Caco-2 (cell line): ENCODE results near the gene MTHFSD. TPM values are rescaled to one million over a fixed set of nuclear protein-coding genes. Genes with fewer than 3 reads are reported as not detected.

Experiments
- BruUV-seq: library from RNA; stranded (reverse); fragments of 400-500 nt; replicated peaks from 2 replicates; lab custom pipeline; 2021; lab: Mats Ljungman, UMichigan
- CTCF ChIA-PET: fragments of 300-600 bp; sonication (Branson Sonifier 250); formaldehyde crosslinking; loops from one replicate; lab custom pipeline; 2022; ENCODE audit warnings: antibody characterized with exemption; lab: Charles Lee
- POLR2A ChIA-PET: fragments of 300-600 bp; sonication (Branson Sonifier 250); formaldehyde crosslinking; loops from one replicate; lab custom pipeline; 2022; ENCODE audit warnings: antibody characterized with exemption; lab: Charles Lee
- DNase-seq, 2 experiments: peaks; one replicate each; pipeline versions ENCODE4 v3.0.0 to v3.0.0-alpha.2; 2020 to 2022
- H3K27me3 ChIP-seq: replicated peaks from 2 replicates; pipeline ENCODE4 v1.6.0; 2011; ENCODE audit warnings: low read length; ENCODE audit not compliant: control insufficient read depth, insufficient read depth
- H3K36me3 ChIP-seq: 2 replicates; pipeline ENCODE4 v1.5.1; 2011; ENCODE audit warnings: low read length; ENCODE audit not compliant: control insufficient read depth, insufficient read depth
- H3K4me1 ChIP-seq: fragments of 250-450 bp; sonication (Bioruptor Pico); 2 replicates; pipeline ENCODE4 v1.5.1; 2020; ENCODE audit warnings: mild to moderate bottlenecking
- H3K4me3 ChIP-seq: 2 replicates; pipeline ENCODE4 v1.5.1; 2011; ENCODE audit warnings: low read depth, mild to moderate bottlenecking, control low read depth, low read length
- H3K9me3 ChIP-seq: fragments of 250-450 bp; sonication (Bioruptor Pico); 2 replicates; pipeline ENCODE4 v1.5.1; 2020; ENCODE audit warnings: mild to moderate bottlenecking, moderate library complexity
- H3K27ac Mint-ChIP-seq: one replicate; pipeline ENCODE4 v1.8.0; 2022; ENCODE audit warnings: mixed read lengths; ENCODE audit not compliant: unreplicated experiment
- H3K27me3 Mint-ChIP-seq: one replicate; pipeline ENCODE4 v1.8.0; 2022; ENCODE audit warnings: mixed read lengths; ENCODE audit not compliant: insufficient read depth, unreplicated experiment
- H3K36me3 Mint-ChIP-seq: one replicate; pipeline ENCODE4 v1.8.0; 2022; ENCODE audit warnings: mild to moderate bottlenecking, mixed read lengths; ENCODE audit not compliant: insufficient read depth, unreplicated experiment
- H3K4me1 Mint-ChIP-seq: one replicate; pipeline ENCODE4 v1.8.0; 2022; ENCODE audit warnings: low read depth, mixed read lengths; ENCODE audit not compliant: unreplicated experiment
- H3K4me3 Mint-ChIP-seq: one replicate; pipeline ENCODE4 v1.8.0; 2022; ENCODE audit warnings: mild to moderate bottlenecking, moderate library complexity, mixed read lengths; ENCODE audit not compliant: unreplicated experiment
- H3K9me3 Mint-ChIP-seq: one replicate; pipeline ENCODE4 v1.8.0; 2022; ENCODE audit warnings: mixed read lengths; ENCODE audit not compliant: unreplicated experiment
- intact Hi-C: fragments of 100-400 bp; cut with micrococcal nuclease; formaldehyde crosslinking; loops from one replicate; pipeline ENCODE4 v1.10.0; 2022; ENCODE audit not compliant: unreplicated experiment
- total RNA-seq: library from RNA; stranded (reverse); gene quantifications from 2 replicates; pipeline ENCODE4 v1.2.3, GENCODE V29; 2022
- TF ChIP-seq, protein P1 (sequence below), 2 experiments: fragments of 200-600 bp in 1 of 2; IDR thresholded peaks; 1 replicate in 1 of 2; 2 replicates in 1 of 2; pipeline versions ENCODE4 v1.5.1 to v1.8.0; 2011 to 2022; ENCODE audit warnings: antibody characterized with exemption in 1 of 2, control low read depth in 1 of 2, inconsistent platforms in 1 of 2, low read depth in 1 of 2, low read length in 1 of 2, mild to moderate bottlenecking in 1 of 2, moderate library complexity in 1 of 2; ENCODE audit not compliant: insufficient read depth in 1 of 2, severe bottlenecking in 1 of 2, unreplicated experiment in 1 of 2

Gene MTHFSD
- total RNA-seq, 1 experiment from 2014 or later = 33.0 TPM

DNA sequence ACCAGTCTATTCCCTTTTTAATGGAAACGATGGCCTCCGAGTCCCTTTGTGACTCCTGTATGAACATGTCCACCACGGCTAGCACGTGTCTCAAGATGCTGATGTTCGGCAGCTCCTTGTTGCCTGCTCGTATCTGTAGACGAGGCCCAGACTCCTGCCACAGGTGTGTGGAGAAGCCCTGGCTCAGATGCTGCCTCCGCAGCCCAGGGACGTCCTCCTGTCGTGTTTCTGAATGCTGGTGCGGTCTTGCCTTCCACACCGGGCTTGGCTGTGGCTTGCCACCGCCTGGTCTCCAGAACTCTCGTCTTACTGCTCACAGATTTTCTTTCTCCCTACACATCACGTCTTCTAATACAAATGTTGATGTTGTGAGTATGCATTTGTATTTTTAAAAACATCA lies 27.7 kb downstream of the MTHFSD start:
- H3K4me1 Mint-ChIP-seq = no peaks in the 10 kb centered on the region
- Histone ChIP-seq H3K4me1 (no peaks in the 10 kb centered on the region), H3K27me3 (no peaks in the 10 kb centered on the region), H3K4me3 (no peak overlapping the region), H3K36me3 (no peaks in the 10 kb centered on the region), H3K9me3 (no peaks in the 10 kb centered on the region)
- intact Hi-C loops = no loop called here
- no peak overlapping the region for H3K4me3 Mint-ChIP-seq
- no peak overlapping the region for H3K27ac Mint-ChIP-seq
- H3K36me3 Mint-ChIP-seq = no peaks in the 10 kb centered on the region
- TF ChIP-seq, protein P1, sequence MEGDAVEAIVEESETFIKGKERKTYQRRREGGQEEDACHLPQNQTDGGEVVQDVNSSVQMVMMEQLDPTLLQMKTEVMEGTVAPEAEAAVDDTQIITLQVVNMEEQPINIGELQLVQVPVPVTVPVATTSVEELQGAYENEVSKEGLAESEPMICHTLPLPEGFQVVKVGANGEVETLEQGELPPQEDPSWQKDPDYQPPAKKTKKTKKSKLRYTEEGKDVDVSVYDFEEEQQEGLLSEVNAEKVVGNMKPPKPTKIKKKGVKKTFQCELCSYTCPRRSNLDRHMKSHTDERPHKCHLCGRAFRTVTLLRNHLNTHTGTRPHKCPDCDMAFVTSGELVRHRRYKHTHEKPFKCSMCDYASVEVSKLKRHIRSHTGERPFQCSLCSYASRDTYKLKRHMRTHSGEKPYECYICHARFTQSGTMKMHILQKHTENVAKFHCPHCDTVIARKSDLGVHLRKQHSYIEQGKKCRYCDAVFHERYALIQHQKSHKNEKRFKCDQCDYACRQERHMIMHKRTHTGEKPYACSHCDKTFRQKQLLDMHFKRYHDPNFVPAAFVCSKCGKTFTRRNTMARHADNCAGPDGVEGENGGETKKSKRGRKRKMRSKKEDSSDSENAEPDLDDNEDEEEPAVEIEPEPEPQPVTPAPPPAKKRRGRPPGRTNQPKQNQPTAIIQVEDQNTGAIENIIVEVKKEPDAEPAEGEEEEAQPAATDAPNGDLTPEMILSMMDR (IDR thresholded peaks at IDR 0.05; ENCODE audit: insufficient read depth in 1 of 2, low read depth in 1 of 2, low read length in 1 of 2, severe bottlenecking in 1 of 2, unreplicated experiment in 1 of 2) = no peak
- no peaks in the 10 kb centered on the region for H3K9me3 Mint-ChIP-seq
- BruUV-seq = no TSS peak
- H3K27me3 Mint-ChIP-seq = peaks cover 10% of the 10 kb centered on the region
- ChIA-PET CTCF (no interaction called here), POLR2A (no interaction called here)
- no peak for DNase-seq

DNA sequence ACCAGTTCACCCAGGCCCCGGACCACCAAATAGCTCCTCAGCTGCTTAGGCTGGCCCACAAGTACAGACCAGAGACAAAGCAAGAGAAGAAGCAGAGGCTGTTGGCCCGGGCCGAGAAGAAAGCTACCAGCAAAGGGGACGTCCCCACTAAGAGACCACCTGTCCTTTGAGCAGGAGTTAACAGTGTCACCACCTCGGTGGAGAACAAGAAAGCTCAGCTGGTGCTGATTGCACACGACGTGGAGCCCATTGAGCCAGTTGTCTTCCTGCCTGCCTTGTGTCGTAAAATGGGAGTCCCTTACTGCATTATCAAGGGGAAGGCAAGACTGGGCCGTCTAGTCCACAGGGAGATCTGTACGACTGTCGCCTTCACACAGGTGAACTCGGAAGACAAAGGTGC lies 29.3 kb downstream of the MTHFSD start:
- DNase-seq = no peak
- Mint-ChIP-seq H3K27ac (no peak overlapping the region), H3K4me3 (no peak overlapping the region), H3K4me1 (no peaks in the 10 kb centered on the region), H3K36me3 (no peaks in the 10 kb centered on the region), H3K27me3 (peaks cover 17% of the 10 kb centered on the region), H3K9me3 (no peaks in the 10 kb centered on the region)
- BruUV-seq = no TSS peak
- no peaks in the 10 kb centered on the region for H3K9me3 ChIP-seq
- intact Hi-C loops = no loop called here
- no peak overlapping the region for H3K4me3 ChIP-seq
- ChIA-PET CTCF (no interaction called here), POLR2A (no interaction called here)
- H3K36me3 ChIP-seq = no peaks in the 10 kb centered on the region
- peaks cover under 1% of the 10 kb centered on the region; the same call in 1 of the 2 replicates for H3K27me3 ChIP-seq
- TF ChIP-seq, protein P1 (IDR thresholded peaks at IDR 0.05; ENCODE audit: insufficient read depth in 1 of 2, low read depth in 1 of 2, low read length in 1 of 2, severe bottlenecking in 1 of 2, unreplicated experiment in 1 of 2) = no peak
- H3K4me1 ChIP-seq = no peaks in the 10 kb centered on the region

DNA sequence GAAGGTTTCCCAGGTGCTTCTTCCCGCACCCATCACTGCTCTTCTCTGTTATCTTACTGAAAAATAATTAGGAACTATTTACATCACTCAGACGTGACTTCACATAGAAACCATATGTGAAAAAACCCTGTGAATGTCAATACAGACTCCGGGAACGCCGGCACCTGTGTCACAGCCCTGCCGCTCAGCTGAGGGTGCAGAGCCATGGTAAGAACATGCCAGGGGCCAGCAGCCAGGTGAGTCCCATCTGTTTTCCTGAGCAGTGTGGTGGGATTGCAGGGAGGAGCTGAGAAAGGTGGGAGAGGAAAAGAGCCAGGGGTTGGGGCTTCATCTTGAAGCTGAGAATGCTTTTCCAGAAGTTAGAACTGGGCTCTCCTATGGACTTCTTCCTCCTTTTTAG lies 31.0 kb downstream of the MTHFSD start:
- BruUV-seq = no TSS peak

More for the DNA sequence above, 31.0 kb downstream of the MTHFSD start:
- H3K4me1 Mint-ChIP-seq = no peaks in the 10 kb centered on the region
- no peaks in the 10 kb centered on the region for H3K9me3 Mint-ChIP-seq
- Histone ChIP-seq H3K4me1 (no peaks in the 10 kb centered on the region), H3K4me3 (no peak overlapping the region), H3K9me3 (no peaks in the 10 kb centered on the region), H3K36me3 (no peaks in the 10 kb centered on the region), H3K27me3 (peaks cover 1% of the 10 kb centered on the region; the same call in 1 of the 2 replicates)
- peaks cover 17% of the 10 kb centered on the region for H3K27me3 Mint-ChIP-seq
- no peak overlapping the region for H3K4me3 Mint-ChIP-seq
- POLR2A ChIA-PET = no interaction called here
- CTCF ChIA-PET = no interaction called here
- DNase-seq = no peak
- intact Hi-C loops = no loop called here
- H3K36me3 Mint-ChIP-seq = no peaks in the 10 kb centered on the region
- TF ChIP-seq, protein P1 (IDR thresholded peaks at IDR 0.05; ENCODE audit: insufficient read depth in 1 of 2, low read depth in 1 of 2, low read length in 1 of 2, severe bottlenecking in 1 of 2, unreplicated experiment in 1 of 2) = no peak
- no peak overlapping the region for H3K27ac Mint-ChIP-seq
